Stomach (tissue), 9 donors: ENCODE measurements around the gene DUSP19. TPM values are rescaled to one million over a fixed set of nuclear protein-coding genes. Genes with fewer than 3 reads are reported as not detected.

Experiments
- DNase-seq, 2 donors: peaks; one replicate each; pipeline versions ENCODE4 v3.0.0 to v3.0.0-alpha.2; 2013 to 2019
- H3K27ac ChIP-seq, 5 donors: fragments of 200-600 bp in 4 of 5; sonication (generic) in 4 of 5; one replicate each; pipeline ENCODE4 v1.5.1; 2013 to 2019; ENCODE audit warnings: mild to moderate bottlenecking in 1 of 5, moderate library complexity in 1 of 5
- H3K27me3 ChIP-seq, 3 donors: fragments of 200-600 bp; sonication (generic); one replicate each; pipeline ENCODE4 v1.5.1; 2017 to 2019; ENCODE audit warnings: mixed run types in 1 of 3
- H3K36me3 ChIP-seq, 4 donors: fragments of 200-600 bp; sonication (generic); 1 replicate in 3 of 4; 2 replicates in 1 of 4; pipeline ENCODE4 v1.5.1; 2016 to 2019
- H3K4me1 ChIP-seq, 4 donors: fragments of 200-600 bp; sonication (generic); one replicate each; pipeline ENCODE4 v1.5.1; 2016 to 2019
- H3K4me3 ChIP-seq, 4 donors: fragments of 200-600 bp; sonication (generic) in 3 of 4; one replicate each; pipeline ENCODE4 v1.5.1; 2016 to 2019; ENCODE audit warnings: mild to moderate bottlenecking in 1 of 4
- H3K9me3 ChIP-seq, 4 donors: fragments of 200-600 bp; sonication (generic); one replicate each; pipeline ENCODE4 v1.5.1; 2016 to 2019
- EP300 ChIP-seq: sonication (generic); formaldehyde crosslinking; IDR thresholded peaks from one replicate; pipeline ENCODE4 v1.6.1; 2017; ENCODE audit warnings: antibody characterized with exemption
- POLR2A ChIP-seq, 4 donors: fragments of 450-650 bp; IDR thresholded peaks; one replicate each; pipeline ENCODE4 v1.6.1; 2016; ENCODE audit warnings: antibody characterized with exemption in 4 of 4, control low read depth in 2 of 4, mild to moderate bottlenecking in 1 of 4, moderate library complexity in 1 of 4
- POLR2AphosphoS5 ChIP-seq, 3 donors: sonication (generic); formaldehyde crosslinking; IDR thresholded peaks; one replicate each; pipeline ENCODE4 v1.6.1; 2016; ENCODE audit warnings: antibody characterized with exemption in 3 of 3
- WGBS, 5 donors: extraction: QIAGEN DNeasy Blood & Tissue Kit in 3 of 5; methylation state at CpG; one replicate each; pipeline versions ENCODE4 v1.1.5 to v1.1.7; 2013 to 2018; 5-methylcytosine and 5-hydroxymethylcytosine counted together
- intact Hi-C: fragments of 100-400 bp; cut with DNase I; formaldehyde crosslinking; loops from one replicate; pipeline ENCODE4 v1.15.1; 2023; ENCODE audit warnings: low total_unique reads
- polyA plus RNA-seq, 3 donors: library from polyadenylated mRNA; stranded (reverse); fragments of 200-250 nt; gene quantifications; one replicate each; pipeline ENCODE4 v1.2.3, GENCODE V29; 2013
- total RNA-seq, 5 donors: library from RNA; depleted of rRNA; stranded (reverse); fragments of >200 nt; gene quantifications; one replicate each; pipeline versions ENCODE4 v1.1.0 to v1.2.3, GENCODE V29; 2014 to 2016
- TF ChIP-seq, protein P1 (sequence below), 7 experiments: fragments of 450-650 bp in 4 of 7; fragments of 200-600 bp in 3 of 7; sonication (generic) in 3 of 7; IDR thresholded peaks; one replicate each; pipeline ENCODE4 v1.5.1; 2016 to 2019; ENCODE audit warnings: antibody characterized with exemption in 7 of 7, control low read depth in 2 of 7, mild to moderate bottlenecking in 1 of 7
- donor health status: healthy with polysubstance abuse.
- donor health status: Bipolar disorder and iron deficiency.
- donor health status: healthy.

The DUSP19 gene
- total and polyA plus RNA-seq, 8 donors: 1.1 to 19.6 (median 4.3) TPM; not detected in 1

DNA sequence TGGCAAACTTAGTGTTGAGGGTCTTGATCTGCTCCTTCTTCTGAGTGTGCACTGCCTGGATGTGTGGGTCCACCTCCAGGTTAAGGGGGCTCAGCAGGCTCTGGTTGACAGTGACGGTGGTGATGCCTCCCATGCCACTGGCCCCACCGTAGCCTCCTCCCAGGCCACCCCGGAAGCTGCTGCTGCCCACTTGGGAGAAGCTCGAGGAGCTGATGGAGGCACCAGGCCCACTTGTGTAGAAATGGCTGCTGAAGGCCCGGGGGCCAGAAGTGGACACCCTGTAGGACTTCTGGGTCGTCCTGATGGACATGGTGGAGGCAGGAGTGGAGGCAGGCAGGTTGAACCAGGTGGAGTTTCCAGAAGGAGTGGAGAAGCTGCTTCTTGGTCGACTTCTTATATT, 6.4 kb upstream of the DUSP19 start:
- Histone ChIP-seq H3K27ac (no peak overlapping the region), H3K9me3 (no peaks in the 10 kb centered on the region), H3K27me3 (no peaks in the 10 kb centered on the region), H3K4me3 (no peak overlapping the region), H3K36me3 (no peaks in the 10 kb centered on the region), H3K4me1 (peaks cover 0 to 4% (median 0%) of the 10 kb centered on the region in 4 donors)
- TF ChIP-seq, protein P1, sequence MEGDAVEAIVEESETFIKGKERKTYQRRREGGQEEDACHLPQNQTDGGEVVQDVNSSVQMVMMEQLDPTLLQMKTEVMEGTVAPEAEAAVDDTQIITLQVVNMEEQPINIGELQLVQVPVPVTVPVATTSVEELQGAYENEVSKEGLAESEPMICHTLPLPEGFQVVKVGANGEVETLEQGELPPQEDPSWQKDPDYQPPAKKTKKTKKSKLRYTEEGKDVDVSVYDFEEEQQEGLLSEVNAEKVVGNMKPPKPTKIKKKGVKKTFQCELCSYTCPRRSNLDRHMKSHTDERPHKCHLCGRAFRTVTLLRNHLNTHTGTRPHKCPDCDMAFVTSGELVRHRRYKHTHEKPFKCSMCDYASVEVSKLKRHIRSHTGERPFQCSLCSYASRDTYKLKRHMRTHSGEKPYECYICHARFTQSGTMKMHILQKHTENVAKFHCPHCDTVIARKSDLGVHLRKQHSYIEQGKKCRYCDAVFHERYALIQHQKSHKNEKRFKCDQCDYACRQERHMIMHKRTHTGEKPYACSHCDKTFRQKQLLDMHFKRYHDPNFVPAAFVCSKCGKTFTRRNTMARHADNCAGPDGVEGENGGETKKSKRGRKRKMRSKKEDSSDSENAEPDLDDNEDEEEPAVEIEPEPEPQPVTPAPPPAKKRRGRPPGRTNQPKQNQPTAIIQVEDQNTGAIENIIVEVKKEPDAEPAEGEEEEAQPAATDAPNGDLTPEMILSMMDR (IDR thresholded peaks at IDR 0.05): no peak
- TF ChIP-seq POLR2A (IDR thresholded peaks at IDR 0.05): no peak
- WGBS, 5 donors: 84 to 95% (median 91%) methylated on average over 4 to 7 of the region's 7 CpGs
- intact Hi-C loops: no loop called here
- DNase-seq: no peak

- DNase-seq: no peak
- TF ChIP-seq POLR2AphosphoS5 (IDR thresholded peaks at IDR 0.05) (no peak), EP300 (no peak), POLR2A (IDR thresholded peaks at IDR 0.05) (no peak)
- H3K4me1 ChIP-seq: peaks cover 6 to 35% (median 17%) of the 10 kb centered on the region in 4 donors
- 1 to 7% (median 3%) methylated on average over 8 of the region's 8 CpGs for WGBS, 5 donors
- intact Hi-C loops: no loop called here
- no peaks in the 10 kb centered on the region for H3K27me3 ChIP-seq
- H3K27ac ChIP-seq: peak overlapping the region; percentile 78 to 90 (median 87)
- no peaks in the 10 kb centered on the region for H3K36me3 ChIP-seq
- peak overlapping the region; percentile 54 to 72 (median 66) for H3K4me3 ChIP-seq
- H3K9me3 ChIP-seq: no peaks in the 10 kb centered on the region
Measured at GRCh38 chr2:183078163-183078463, 434 bp upstream of the DUSP19 start.

DNA sequence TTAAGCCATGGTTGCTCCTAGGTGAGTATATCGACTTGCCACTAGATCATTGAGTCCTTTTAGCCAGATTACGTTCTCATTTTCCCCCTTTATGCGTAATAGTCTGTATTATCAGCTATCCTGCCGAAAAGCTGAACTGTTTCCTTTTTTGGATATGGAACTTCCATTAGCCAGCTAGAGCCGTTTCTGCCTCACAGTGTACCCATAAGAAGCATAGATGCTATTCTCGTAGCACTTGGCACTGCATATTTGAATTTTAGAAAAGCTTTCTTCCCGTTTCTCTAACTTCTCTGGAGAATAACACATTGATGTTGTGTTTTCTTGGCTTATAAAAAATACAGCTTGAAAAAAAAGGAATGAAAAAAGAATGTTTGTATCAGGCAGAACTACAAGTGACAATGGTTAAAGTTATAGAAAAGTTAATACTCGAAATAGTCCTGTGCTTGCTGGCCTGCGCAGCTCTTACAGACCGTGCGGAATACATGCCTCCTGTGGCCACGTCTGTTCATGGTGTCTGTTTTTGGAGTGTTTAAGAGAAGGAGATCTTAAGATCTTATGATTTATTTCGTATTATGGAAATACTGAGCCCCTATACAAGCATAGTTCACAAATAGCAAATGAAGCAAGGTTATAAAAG, 710 bp downstream of the DUSP19 start:
- peak in 1 of 2 donors; percentile 41 for DNase-seq
- no peaks in the 10 kb centered on the region for H3K27me3 ChIP-seq
- intact Hi-C loops: no loop called here
- peak overlapping the region; percentile 84 to 90 (median 87) for H3K27ac ChIP-seq
- H3K36me3 ChIP-seq: no peaks in the 10 kb centered on the region
- H3K9me3 ChIP-seq: no peaks in the 10 kb centered on the region
- no peak for TF ChIP-seq POLR2AphosphoS5 (IDR thresholded peaks at IDR 0.05)
- TF ChIP-seq, protein P1 (IDR thresholded peaks at IDR 0.05): no peak
- no peak for TF ChIP-seq EP300
- no peak for TF ChIP-seq POLR2A (IDR thresholded peaks at IDR 0.05)
- 11 to 23% (median 13%) methylated on average over 13 of the region's 13 CpGs for WGBS, 5 donors
- peak overlapping the region; percentile 54 to 72 (median 66) for H3K4me3 ChIP-seq
- H3K4me1 ChIP-seq: peaks cover 6 to 35% (median 17%) of the 10 kb centered on the region in 4 donors

GRCh38 chr2:183081911-183082310, 3.4 kb downstream of the DUSP19 start:
- H3K4me3 ChIP-seq: no peak overlapping the region
- no peaks in the 10 kb centered on the region for H3K36me3 ChIP-seq
- WGBS, 5 donors: 8 to 33% (median 28%) methylated on average over 1 of the region's 1 CpG
- H3K27ac ChIP-seq: no peak overlapping the region
- intact Hi-C loops: no loop called here
- no peak for DNase-seq
- no peaks in the 10 kb centered on the region for H3K27me3 ChIP-seq
- no peaks in the 10 kb centered on the region for H3K9me3 ChIP-seq
- H3K4me1 ChIP-seq: peaks cover 6 to 35% (median 15%) of the 10 kb centered on the region in 4 donors
- TF ChIP-seq EP300 (no peak), POLR2A (IDR thresholded peaks at IDR 0.05) (no peak), POLR2AphosphoS5 (IDR thresholded peaks at IDR 0.05) (no peak)
- TF ChIP-seq, protein P1 (IDR thresholded peaks at IDR 0.05): no peak

- 77 to 88% (median 83%) methylated on average over 3 of the region's 3 CpGs for WGBS, 5 donors
- TF ChIP-seq EP300 (no peak), POLR2AphosphoS5 (IDR thresholded peaks at IDR 0.05) (no peak), POLR2A (IDR thresholded peaks at IDR 0.05) (no peak)
- TF ChIP-seq, protein P1 (IDR thresholded peaks at IDR 0.05): no peak
- Histone ChIP-seq H3K9me3 (no peaks in the 10 kb centered on the region), H3K36me3 (no peaks in the 10 kb centered on the region), H3K27me3 (no peaks in the 10 kb centered on the region), H3K27ac (no peak overlapping the region), H3K4me3 (no peak overlapping the region), H3K4me1 (no peaks in the 10 kb centered on the region)
- intact Hi-C loops: no loop called here
- no peak for DNase-seq
Measured at GRCh38 chr2:183088061-183088460, 9.5 kb downstream of the DUSP19 start.
